PC-3 (cell line): ENCODE results near the gene SCPEP1.

Experiments
- CTCF ChIP-seq: fragments of 300-600 bp; sonication (generic); conservative IDR thresholded peaks from 2 replicates; pipeline ENCODE4 v1.5.1; 2017; ENCODE audit warnings: antibody characterized with exemption, low read depth, mild to moderate bottlenecking, low read length
- EZH2 ChIP-seq: fragments of 300-600 bp; sonication (generic); IDR thresholded peaks from one replicate; pipeline ENCODE4 v1.6.1; 2017; ENCODE audit warnings: antibody characterized with exemption, mild to moderate bottlenecking, low read length; ENCODE audit not compliant: unreplicated experiment
- EZH2phosphoT487 ChIP-seq: fragments of 300-600 bp; sonication (generic); IDR thresholded peaks from 2 replicates; pipeline ENCODE4 v1.6.1; 2018; ENCODE audit warnings: mild to moderate bottlenecking, antibody characterized with exemption, low read length, borderline replicate concordance

- no peak for TF ChIP-seq CTCF
- no peak for TF ChIP-seq EZH2
- TF ChIP-seq EZH2phosphoT487: no peak
Measured at GRCh38 chr17:56929362-56929969, 48.5 kb upstream of the SCPEP1 start.
